HepG2 (cell line): Measurements from ENCODE around the gene SEM1. TPM values are rescaled to one million over a fixed set of nuclear protein-coding genes. Genes with fewer than 3 reads are reported as not detected.
"Not testable (repeated sequence)": the region's sequence is repeated elsewhere in the genome, so short reads cannot be mapped to it uniquely, and the experiment has no call there.

Experiments
- ATAC-seq: fragments of 200-7000 bp; cut with Tn5 transposase; 3 replicates; pipeline ENCODE4 v1.9.1; 2020; ENCODE audit warnings: mild to moderate bottlenecking, moderate library complexity
- BruUV-seq: library from RNA; stranded (reverse); fragments of 400-500 nt; replicated peaks from 2 replicates; lab custom pipeline; 2021; lab: Mats Ljungman, UMichigan
- CTCF ChIA-PET: fragments of 300-600 bp; formaldehyde crosslinking; extraction: SDS; loops from one replicate; lab custom pipeline; 2021; ENCODE audit warnings: low total read pairs, inconsistent platforms, low intra/inter-chr PET ratio; lab: Yijun Ruan, JAX
- POLR2A ChIA-PET: fragments of 350-600 bp; sonication (Branson Sonifier 250); formaldehyde crosslinking; loops from one replicate; lab custom pipeline; 2020; ENCODE audit warnings: antibody characterized with exemption, inconsistent platforms; lab: Yijun Ruan, JAX
- DNase-seq: peaks from one replicate; pipeline ENCODE4 v3.0.0-alpha.2; 2015; ENCODE audit warnings: low spot score
- FAIRE-seq: peaks from 3 replicates; lab custom pipeline; 2011; peaks lifted over from hg19 to GRCh38; lab: Jason Lieb, UNC
- H2AFZ ChIP-seq: one replicate; pipeline ENCODE4 v1.6.1; 2011; ENCODE audit warnings: low read length, inconsistent platforms
- H3K27ac ChIP-seq: fragments of 300-600 bp; 3 replicates; pipeline ENCODE4 v1.8.0; 2011; ENCODE audit warnings: mixed run types, mild to moderate bottlenecking, mixed read lengths, low read length, inconsistent platforms; ENCODE audit not compliant: insufficient read depth; ENCODE audit errors: extremely low read length
- H3K27me3 ChIP-seq, 2 experiments: fragments of 200-600 bp in 1 of 2; 2 replicates in 1 of 2; 3 replicates in 1 of 2; pipeline versions ENCODE4 v1.6.0 to v1.8.0; 2011; ENCODE audit warnings: low read length in 2 of 2, mild to moderate bottlenecking in 2 of 2, moderate library complexity in 2 of 2, inconsistent platforms in 1 of 2; ENCODE audit not compliant: insufficient read depth in 2 of 2, control insufficient read depth in 1 of 2
- H3K36me3 ChIP-seq, 2 experiments: fragments of 200-600 bp in 1 of 2; replicated peaks in 1 of 2; 2 replicates in 1 of 2; 3 replicates in 1 of 2; pipeline versions ENCODE4 v1.5.1 to v1.8.0; 2011; ENCODE audit warnings: low read length in 2 of 2, inconsistent platforms in 1 of 2; ENCODE audit not compliant: insufficient read depth in 2 of 2, control insufficient read depth in 1 of 2
- H3K4me1 ChIP-seq: 2 replicates; pipeline ENCODE4 v1.5.1; 2012; ENCODE audit warnings: low read length, inconsistent platforms; ENCODE audit not compliant: insufficient read depth
- H3K4me2 ChIP-seq: 2 replicates; pipeline ENCODE4 v1.6.0; 2011; ENCODE audit warnings: low read depth, low read length, inconsistent platforms
- H3K4me3 ChIP-seq, 3 experiments: fragments of 200-600 bp in 1 of 3; sonication (generic), shearing (Covaris generic) in 1 of 3; replicated peaks in 1 of 3; 2 replicates each; pipeline ENCODE4 v1.5.1; 2011 to 2016; ENCODE audit warnings: low read length in 3 of 3, inconsistent platforms in 2 of 3, low read depth in 2 of 3, mild to moderate bottlenecking in 2 of 3, control low read depth in 1 of 3, mixed read lengths in 1 of 3; ENCODE audit not compliant: insufficient read depth in 1 of 3
- H3K79me2 ChIP-seq: one replicate; pipeline ENCODE4 v1.6.1; 2011; ENCODE audit warnings: low read length, inconsistent platforms; ENCODE audit not compliant: insufficient read depth
- H3K9ac ChIP-seq: 2 replicates; pipeline ENCODE4 v1.6.0; 2011; ENCODE audit warnings: mild to moderate bottlenecking, low read depth, low read length, inconsistent platforms; ENCODE audit not compliant: insufficient read depth
- H3K9me3 ChIP-seq: 2 replicates; pipeline ENCODE4 v1.5.1; 2012; ENCODE audit warnings: mild to moderate bottlenecking, low read length
- H4K20me1 ChIP-seq: 2 replicates; pipeline ENCODE4 v1.6.0; 2011; ENCODE audit warnings: inconsistent platforms, mild to moderate bottlenecking, low read length, moderate library complexity; ENCODE audit not compliant: insufficient read depth
- BCL6 ChIP-seq: IDR thresholded peaks from 2 replicates; pipeline ENCODE4 v1.6.1; 2016; ENCODE audit warnings: missing genetic modification reagents, missing compliant biosample characterization
- SATB2 ChIP-seq: sonication (generic); formaldehyde crosslinking; IDR thresholded peaks from 2 replicates; pipeline ENCODE4 v1.5.0; 2020; ENCODE audit warnings: missing genetic modification reagents
- WGBS: methylation state at CpG from one replicate; pipeline ENCODE4 v1.1.6; 2017; ENCODE audit warnings: low lambda C conversion rate; 5-methylcytosine and 5-hydroxymethylcytosine counted together
- in situ Hi-C: cut with HindIII; loops from 2 replicates; pipeline ENCODE4 v1.10.0; 2017; ENCODE audit warnings: low pct_unique_long_range_greater_than_20kb; ENCODE audit not compliant: extremely low pct_ligation_motif_present
- intact Hi-C: fragments of 100-400 bp; cut with micrococcal nuclease; formaldehyde crosslinking; loops from one replicate; pipeline ENCODE4 v1.10.0; 2022; ENCODE audit not compliant: unreplicated experiment
- polyA plus RNA-seq, 8 experiments: library from polyadenylated mRNA; depleted of rRNA in 3 of 8; stranded (reverse) in 7 of 8; unstranded in 1 of 8; fragments of >200 nt; fragmentation: Illumina TruSeq in 4 of 8; extraction: Trizol in 4 of 8; gene quantifications; 2 replicates each; pipeline versions ENCODE4 v1.2.1 to v1.2.3, GENCODE V29; 2011 to 2016; ENCODE audit warnings: low read depth in 4 of 8, missing spikeins in 1 of 8, mixed read lengths in 1 of 8; ENCODE audit not compliant: insufficient read depth in 1 of 8
- total RNA-seq, 5 experiments: library from RNA; depleted of rRNA; stranded (reverse); fragments of >200 nt; fragmentation: Illumina TruSeq; extraction: Trizol; gene quantifications; 2 replicates each; pipeline ENCODE4 v1.2.3, GENCODE V29; 2016; ENCODE audit warnings: low read depth in 1 of 5
- TF ChIP-seq, protein P1 (sequence below): sonication (generic); formaldehyde crosslinking; IDR thresholded peaks from 2 replicates; pipeline ENCODE4 v1.4.0; 2020; ENCODE audit warnings: mild to moderate bottlenecking, missing genetic modification reagents
- TF ChIP-seq, protein P2 (sequence below): IDR thresholded peaks from 2 replicates; pipeline ENCODE4 v1.6.1; 2016
- TF ChIP-seq, protein P3 (sequence below): sonication (generic); formaldehyde crosslinking; IDR thresholded peaks from 2 replicates; pipeline ENCODE4 v1.9.0; 2021; ENCODE audit warnings: missing genetic modification reagents, mild to moderate bottlenecking, borderline replicate concordance

The SEM1 gene
- total and polyA plus RNA-seq, 2 of the 13 experiments (the other 11 are each of a cell fraction or from before 2014, with no cell fraction given), result 40.7 to 174 TPM

DNA sequence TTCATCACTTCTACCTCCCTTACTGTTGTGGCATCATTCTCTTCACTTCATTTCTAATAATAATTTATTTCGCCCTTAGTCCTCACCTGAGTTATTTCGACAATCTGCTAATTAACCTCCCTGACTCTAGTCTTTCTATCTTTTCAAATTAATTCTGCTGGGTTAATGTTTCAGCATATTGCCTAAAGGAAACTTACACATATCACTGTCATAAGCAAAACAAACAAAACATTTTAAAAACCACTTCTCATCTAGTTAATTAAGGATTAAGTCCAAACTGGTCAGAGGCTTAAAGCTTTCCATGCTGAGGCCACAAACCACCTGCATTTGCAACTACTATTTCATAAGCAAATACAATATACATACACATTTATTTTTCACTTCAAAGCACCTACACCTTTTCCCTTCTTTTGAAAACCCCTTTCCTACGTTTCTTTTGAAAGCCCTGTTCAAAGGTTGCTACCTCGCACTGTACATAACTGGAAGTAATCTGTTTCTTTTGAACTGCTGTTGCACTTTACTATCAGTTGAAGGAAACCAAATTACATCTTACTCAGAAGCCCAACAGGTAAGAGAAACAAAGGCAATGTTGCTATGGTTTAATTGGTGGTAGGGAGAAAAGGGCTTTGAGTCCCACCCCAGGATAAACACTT is 10.3 kb downstream of the SEM1 start (continued):
- TF ChIP-seq, protein P1, sequence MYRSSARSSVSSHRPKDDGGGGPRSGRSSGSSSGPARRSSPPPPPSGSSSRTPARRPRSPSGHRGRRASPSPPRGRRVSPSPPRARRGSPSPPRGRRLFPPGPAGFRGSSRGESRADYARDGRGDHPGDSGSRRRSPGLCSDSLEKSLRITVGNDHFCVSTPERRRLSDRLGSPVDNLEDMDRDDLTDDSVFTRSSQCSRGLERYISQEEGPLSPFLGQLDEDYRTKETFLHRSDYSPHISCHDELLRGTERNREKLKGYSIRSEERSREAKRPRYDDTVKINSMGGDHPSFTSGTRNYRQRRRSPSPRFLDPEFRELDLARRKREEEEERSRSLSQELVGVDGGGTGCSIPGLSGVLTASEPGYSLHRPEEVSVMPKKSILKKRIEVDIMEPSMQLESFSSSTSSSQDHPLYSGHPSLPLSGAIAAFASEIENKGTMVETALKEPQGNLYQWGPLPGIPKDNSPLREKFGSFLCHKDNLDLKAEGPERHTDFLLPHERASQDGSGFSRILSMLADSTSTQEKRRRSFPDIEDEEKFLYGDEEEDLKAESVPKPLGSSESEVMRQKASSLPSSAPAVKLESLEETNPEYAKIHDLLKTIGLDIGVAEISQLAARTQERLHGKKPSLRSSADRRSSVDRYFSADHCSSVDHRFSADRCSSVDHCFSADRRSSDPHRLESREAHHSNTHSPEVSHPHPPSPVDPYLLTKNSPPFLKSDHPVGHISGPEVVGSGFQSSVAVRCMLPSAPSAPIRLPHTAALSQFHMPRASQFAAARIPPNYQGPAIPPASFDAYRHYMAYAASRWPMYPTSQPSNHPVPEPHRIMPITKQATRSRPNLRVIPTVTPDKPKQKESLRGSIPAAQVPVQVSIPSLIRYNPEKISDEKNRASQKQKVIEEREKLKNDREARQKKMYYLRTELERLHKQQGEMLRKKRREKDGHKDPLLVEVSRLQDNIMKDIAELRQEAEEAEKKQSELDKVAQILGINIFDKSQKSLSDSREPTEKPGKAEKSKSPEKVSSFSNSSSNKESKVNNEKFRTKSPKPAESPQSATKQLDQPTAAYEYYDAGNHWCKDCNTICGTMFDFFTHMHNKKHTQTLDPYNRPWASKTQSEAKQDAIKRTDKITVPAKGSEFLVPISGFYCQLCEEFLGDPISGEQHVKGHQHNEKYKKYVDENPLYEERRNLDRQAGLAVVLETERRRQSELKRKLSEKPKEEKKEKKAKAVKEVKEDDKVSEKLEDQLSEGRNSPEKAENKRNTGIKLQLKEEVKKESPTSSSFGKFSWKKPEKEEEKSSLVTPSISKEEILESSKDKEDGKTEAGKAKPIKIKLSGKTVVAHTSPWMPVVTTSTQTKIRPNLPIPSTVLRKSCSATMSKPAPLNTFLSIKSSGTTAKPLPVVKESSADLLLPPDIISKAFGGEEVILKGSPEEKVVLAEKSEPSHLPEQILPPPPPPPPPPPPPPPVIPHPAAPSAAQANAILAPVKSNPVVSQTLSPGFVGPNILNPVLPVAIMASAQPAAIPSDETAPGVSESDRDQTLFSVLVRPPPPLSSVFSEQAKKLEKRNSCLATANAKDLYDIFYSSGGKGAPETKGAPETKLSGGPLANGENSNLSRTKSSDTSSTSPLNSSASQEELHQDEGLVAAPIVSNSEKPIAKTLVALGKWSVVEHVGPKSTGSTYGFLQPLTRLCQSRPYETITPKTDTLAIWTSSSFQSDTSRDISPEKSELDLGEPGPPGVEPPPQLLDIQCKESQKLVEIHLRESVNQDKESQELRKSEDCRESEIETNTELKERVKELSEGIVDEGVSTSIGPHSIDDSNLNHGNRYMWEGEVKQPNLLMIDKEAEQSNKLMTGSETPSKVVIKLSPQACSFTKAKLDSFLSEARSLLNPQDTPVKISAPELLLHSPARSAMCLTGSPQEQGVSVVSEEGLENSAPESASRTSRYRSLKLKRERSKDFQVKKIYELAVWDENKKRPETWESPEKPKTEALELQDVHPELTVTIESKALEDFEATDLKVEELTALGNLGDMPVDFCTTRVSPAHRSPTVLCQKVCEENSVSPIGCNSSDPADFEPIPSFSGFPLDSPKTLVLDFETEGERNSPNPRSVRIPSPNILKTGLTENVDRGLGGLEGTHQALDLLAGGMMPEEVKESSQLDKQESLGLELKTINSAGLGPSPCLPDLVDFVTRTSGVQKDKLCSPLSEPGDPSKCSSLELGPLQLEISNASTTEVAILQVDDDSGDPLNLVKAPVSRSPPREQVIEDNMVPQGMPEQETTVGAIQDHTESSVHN (CRISPR knock-in tag), result no peak
- TF ChIP-seq SATB2 (CRISPR knock-in tag) (no peak), BCL6 (CRISPR knock-in tag) (peak; percentile 46; the same call in 1 of the 2 replicates)
- TF ChIP-seq, protein P2, sequence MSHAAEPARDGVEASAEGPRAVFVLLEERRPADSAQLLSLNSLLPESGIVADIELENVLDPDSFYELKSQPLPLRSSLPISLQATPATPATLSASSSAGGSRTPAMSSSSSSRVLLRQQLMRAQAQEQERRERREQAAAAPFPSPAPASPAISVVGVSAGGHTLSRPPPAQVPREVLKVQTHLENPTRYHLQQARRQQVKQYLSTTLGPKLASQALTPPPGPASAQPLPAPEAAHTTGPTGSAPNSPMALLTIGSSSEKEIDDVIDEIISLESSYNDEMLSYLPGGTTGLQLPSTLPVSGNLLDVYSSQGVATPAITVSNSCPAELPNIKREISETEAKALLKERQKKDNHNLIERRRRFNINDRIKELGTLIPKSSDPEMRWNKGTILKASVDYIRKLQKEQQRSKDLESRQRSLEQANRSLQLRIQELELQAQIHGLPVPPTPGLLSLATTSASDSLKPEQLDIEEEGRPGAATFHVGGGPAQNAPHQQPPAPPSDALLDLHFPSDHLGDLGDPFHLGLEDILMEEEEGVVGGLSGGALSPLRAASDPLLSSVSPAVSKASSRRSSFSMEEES (CRISPR knock-in tag), result no peak
- TF ChIP-seq, protein P3, sequence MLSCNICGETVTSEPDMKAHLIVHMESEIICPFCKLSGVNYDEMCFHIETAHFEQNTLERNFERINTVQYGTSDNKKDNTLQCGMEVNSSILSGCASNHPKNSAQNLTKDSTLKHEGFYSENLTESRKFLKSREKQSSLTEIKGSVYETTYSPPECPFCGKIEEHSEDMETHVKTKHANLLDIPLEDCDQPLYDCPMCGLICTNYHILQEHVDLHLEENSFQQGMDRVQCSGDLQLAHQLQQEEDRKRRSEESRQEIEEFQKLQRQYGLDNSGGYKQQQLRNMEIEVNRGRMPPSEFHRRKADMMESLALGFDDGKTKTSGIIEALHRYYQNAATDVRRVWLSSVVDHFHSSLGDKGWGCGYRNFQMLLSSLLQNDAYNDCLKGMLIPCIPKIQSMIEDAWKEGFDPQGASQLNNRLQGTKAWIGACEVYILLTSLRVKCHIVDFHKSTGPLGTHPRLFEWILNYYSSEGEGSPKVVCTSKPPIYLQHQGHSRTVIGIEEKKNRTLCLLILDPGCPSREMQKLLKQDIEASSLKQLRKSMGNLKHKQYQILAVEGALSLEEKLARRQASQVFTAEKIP (CRISPR knock-in tag), result no peak

DNA sequence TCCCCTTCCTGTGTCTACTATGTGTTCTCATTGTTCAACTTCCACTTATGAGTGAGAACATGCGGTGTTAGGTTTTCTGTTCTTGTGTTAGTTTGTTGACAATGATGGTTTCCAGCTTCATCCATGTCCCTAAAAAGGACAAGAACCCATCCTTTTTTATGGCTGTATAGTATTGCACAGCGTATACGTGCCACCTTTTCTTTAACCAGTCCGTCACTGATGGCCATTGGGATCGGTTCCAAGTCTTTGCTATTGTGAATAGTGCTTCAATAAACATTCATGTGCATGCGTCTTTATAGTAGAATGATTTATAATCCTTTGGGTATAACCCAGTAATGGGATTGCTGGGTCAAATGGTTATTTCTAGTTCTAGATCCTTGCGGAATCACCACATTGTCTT is 11.2 kb downstream of the SEM1 start:
- H4K20me1 ChIP-seq, ATAC-seq, POLR2A ChIA-PET, H3K27ac ChIP-seq, H3K4me2 ChIP-seq, H3K36me3 ChIP-seq, in situ Hi-C loops, H3K9ac ChIP-seq, H3K9me3 ChIP-seq, FAIRE-seq, H2AFZ ChIP-seq, intact Hi-C loops, H3K4me3 ChIP-seq, BruUV-seq, DNase-seq, CTCF ChIA-PET, H3K27me3 ChIP-seq: not testable (repeated sequence)
- Histone ChIP-seq H3K79me2 (peaks cover 91% of the 10 kb centered on the region), H3K4me1 (peaks cover 59% of the 10 kb centered on the region)
- 90% methylated on average over 7 of the region's 7 CpGs for WGBS
